K562 (cell line): Measurements from ENCODE around the gene GCHFR. TPM values are rescaled to one million over a fixed set of nuclear protein-coding genes. Genes with fewer than 3 reads are reported as not detected.
A peak's percentile ranks its signal among the peaks of the same experiment; 100 is the strongest.

ENCODE experiments used
- C11orf30 ChIP-seq: fragments of 450-650 bp; IDR thresholded peaks from 2 replicates; pipeline ENCODE4 v1.6.1; 2016; ENCODE audit warnings: low read depth, mild to moderate bottlenecking
- CBFA2T3 ChIP-seq: fragments of 450-650 bp; IDR thresholded peaks from 2 replicates; pipeline ENCODE4 v1.6.1; 2017
- DACH1 ChIP-seq: fragments of 450-650 bp; IDR thresholded peaks from 2 replicates; pipeline ENCODE4 v1.6.1; 2018; ENCODE audit not compliant: partially characterized antibody
- E2F6 ChIP-seq, 2 experiments: IDR thresholded peaks; 2 replicates each; pipeline ENCODE4 v1.6.1; 2011; ENCODE audit warnings: borderline replicate concordance in 1 of 2, control low read depth in 1 of 2, low read depth in 1 of 2, low read length in 1 of 2, mild to moderate bottlenecking in 1 of 2, mixed read lengths in 1 of 2, moderate library complexity in 1 of 2; ENCODE audit not compliant: insufficient read depth in 1 of 2, insufficient read length in 1 of 2, poor library complexity in 1 of 2, severe bottlenecking in 1 of 2; ENCODE audit errors: extremely low read depth in 1 of 2
- FIP1L1 ChIP-seq: fragments of 200-400 bp; formaldehyde crosslinking; IDR thresholded peaks from 2 replicates; pipeline ENCODE4 v1.6.1; 2018; ENCODE audit warnings: mild to moderate bottlenecking, low read depth, low read length; ENCODE audit not compliant: poor library complexity, severe bottlenecking
- FOSL1 ChIP-seq: fragments of 200-800 bp; sonication (Bioruptor generic); conservative IDR thresholded peaks from 2 replicates; pipeline ENCODE4 v1.6.1; 2016; ENCODE audit warnings: missing genetic modification characterization, missing compliant biosample characterization
- HNRNPH1 ChIP-seq: fragments of 200-400 bp; formaldehyde crosslinking; optimal IDR thresholded peaks from 2 replicates; pipeline ENCODE3; 2017; ENCODE audit warnings: low read depth, mild to moderate bottlenecking, low read length, moderate library complexity
- MYNN ChIP-seq, 2 experiments: sonication (generic); formaldehyde crosslinking in 1 of 2; IDR thresholded peaks; 2 replicates each; pipeline versions ENCODE4 v1.5.0 to v1.6.1; 2016 to 2020; ENCODE audit warnings: antibody characterized with exemption in 1 of 2, missing genetic modification reagents in 1 of 2
- NFRKB ChIP-seq: fragments of 450-650 bp; IDR thresholded peaks from 2 replicates; pipeline ENCODE4 v1.6.1; 2016; ENCODE audit warnings: low read depth
- POLR2AphosphoS2 ChIP-seq: IDR thresholded peaks from 2 replicates; pipeline ENCODE4 v1.6.1; 2012; ENCODE audit warnings: low read length, improper control_type of control experiment
- POU5F1 ChIP-seq: fragments of 150-350 bp; IDR thresholded peaks from 2 replicates; pipeline ENCODE4 v1.6.1; 2014; ENCODE audit warnings: borderline replicate concordance, low read length, low read depth, mild to moderate bottlenecking; ENCODE audit not compliant: partially characterized antibody
- RAD51 ChIP-seq: fragments of 450-650 bp; IDR thresholded peaks from 2 replicates; pipeline ENCODE4 v1.7.1; 2016; ENCODE audit warnings: low read depth, mild to moderate bottlenecking, borderline replicate concordance
- SIN3A ChIP-seq, 2 experiments: fragments of 150-350 bp in 1 of 2; IDR thresholded peaks; 2 replicates each; pipeline ENCODE4 v1.6.1; 2011 to 2016; ENCODE audit warnings: borderline replicate concordance in 2 of 2, low read depth in 2 of 2, low read length in 2 of 2, mild to moderate bottlenecking in 2 of 2, moderate library complexity in 2 of 2; ENCODE audit not compliant: control insufficient read depth in 1 of 2
- SMAD4 ChIP-seq: fragments of 250-450 bp; sonication (Bioruptor Pico); conservative IDR thresholded peaks from 2 replicates; pipeline ENCODE4 v1.8.0; 2021; ENCODE audit warnings: inconsistent platforms, mild to moderate bottlenecking, moderate library complexity
- SRF ChIP-seq, 2 experiments: fragments of 250-450, 450-650 bp in 1 of 2; sonication (Bioruptor Pico) in 1 of 2; sonication (generic) in 1 of 2; formaldehyde crosslinking; IDR thresholded peaks; 2 replicates each; pipeline versions ENCODE4 v1.5.0 to v1.5.1; 2020 to 2022; ENCODE audit warnings: mild to moderate bottlenecking in 1 of 2, missing genetic modification reagents in 1 of 2
- TAF7 ChIP-seq: fragments of 450-650 bp; IDR thresholded peaks from 2 replicates; pipeline ENCODE4 v1.6.1; 2016; ENCODE audit warnings: missing genetic modification characterization, missing compliant biosample characterization
- ZFPM2 ChIP-seq: fragments of 250-450 bp; sonication (Bioruptor Pico); IDR thresholded peaks from 2 replicates; pipeline ENCODE4 v1.5.1; 2022; ENCODE audit warnings: mild to moderate bottlenecking
- ZNF253 ChIP-seq: fragments of 250-450 bp; sonication (Bioruptor Pico); conservative IDR thresholded peaks from 2 replicates; pipeline ENCODE4 v1.6.1; 2021; ENCODE audit warnings: mild to moderate bottlenecking
- polyA plus RNA-seq, 8 experiments: library from polyadenylated mRNA; depleted of rRNA in 4 of 8; stranded (reverse) in 5 of 8; unstranded in 3 of 8; fragments of >200 nt; fragmentation: Nextera tagmentation in 2 of 8; fragmentation: Illumina TruSeq in 1 of 8; extraction: Ambion mirVana in 2 of 8; extraction: Trizol in 1 of 8; gene quantifications; 2 replicates each; pipeline versions ENCODE4 v1.2.1 to v1.2.3, GENCODE V29; 2011 to 2014; ENCODE audit warnings: inconsistent platforms in 1 of 8, missing spikeins in 1 of 8
- total RNA-seq, 7 experiments: library from RNA; depleted of rRNA in 6 of 7; stranded (reverse); fragments of >200 nt in 6 of 7; fragmentation: Illumina TruSeq in 2 of 7; extraction: Trizol in 2 of 7; gene quantifications; 2 replicates each; pipeline versions ENCODE4 v1.2.1 to v1.2.3, GENCODE V29; 2011 to 2021; ENCODE audit warnings: low replicate concordance in 1 of 7
- TF ChIP-seq, protein P1 (sequence below): sonication (generic); formaldehyde crosslinking; IDR thresholded peaks from 2 replicates; pipeline ENCODE4 v1.8.0; 2023; ENCODE audit warnings: mild to moderate bottlenecking, missing genetic modification reagents
- TF ChIP-seq, protein P2 (sequence below): sonication (generic); formaldehyde crosslinking; IDR thresholded peaks from 2 replicates; pipeline ENCODE4 v1.5.0; 2020; ENCODE audit warnings: missing genetic modification reagents
- TF ChIP-seq, protein P3 (sequence below): fragments of 250-450 bp; sonication (Bioruptor Pico); IDR thresholded peaks from 2 replicates; pipeline ENCODE4 v1.5.0; 2021

The GCHFR gene
- total and polyA plus RNA-seq, 9 of the 15 experiments (the other 6 are each of a cell fraction or from before 2014, with no cell fraction given), result 8.7 to 83.5 (median 20.8) TPM

GRCh38 chr15:40743921-40744814 lies 19.7 kb upstream of the GCHFR start (continued):
- TF ChIP-seq DACH1, result no peak
- peak; percentile 47; the same call in 1 of the 2 replicates for TF ChIP-seq CBFA2T3
- no peak for TF ChIP-seq RAD51
- TF ChIP-seq, protein P1, sequence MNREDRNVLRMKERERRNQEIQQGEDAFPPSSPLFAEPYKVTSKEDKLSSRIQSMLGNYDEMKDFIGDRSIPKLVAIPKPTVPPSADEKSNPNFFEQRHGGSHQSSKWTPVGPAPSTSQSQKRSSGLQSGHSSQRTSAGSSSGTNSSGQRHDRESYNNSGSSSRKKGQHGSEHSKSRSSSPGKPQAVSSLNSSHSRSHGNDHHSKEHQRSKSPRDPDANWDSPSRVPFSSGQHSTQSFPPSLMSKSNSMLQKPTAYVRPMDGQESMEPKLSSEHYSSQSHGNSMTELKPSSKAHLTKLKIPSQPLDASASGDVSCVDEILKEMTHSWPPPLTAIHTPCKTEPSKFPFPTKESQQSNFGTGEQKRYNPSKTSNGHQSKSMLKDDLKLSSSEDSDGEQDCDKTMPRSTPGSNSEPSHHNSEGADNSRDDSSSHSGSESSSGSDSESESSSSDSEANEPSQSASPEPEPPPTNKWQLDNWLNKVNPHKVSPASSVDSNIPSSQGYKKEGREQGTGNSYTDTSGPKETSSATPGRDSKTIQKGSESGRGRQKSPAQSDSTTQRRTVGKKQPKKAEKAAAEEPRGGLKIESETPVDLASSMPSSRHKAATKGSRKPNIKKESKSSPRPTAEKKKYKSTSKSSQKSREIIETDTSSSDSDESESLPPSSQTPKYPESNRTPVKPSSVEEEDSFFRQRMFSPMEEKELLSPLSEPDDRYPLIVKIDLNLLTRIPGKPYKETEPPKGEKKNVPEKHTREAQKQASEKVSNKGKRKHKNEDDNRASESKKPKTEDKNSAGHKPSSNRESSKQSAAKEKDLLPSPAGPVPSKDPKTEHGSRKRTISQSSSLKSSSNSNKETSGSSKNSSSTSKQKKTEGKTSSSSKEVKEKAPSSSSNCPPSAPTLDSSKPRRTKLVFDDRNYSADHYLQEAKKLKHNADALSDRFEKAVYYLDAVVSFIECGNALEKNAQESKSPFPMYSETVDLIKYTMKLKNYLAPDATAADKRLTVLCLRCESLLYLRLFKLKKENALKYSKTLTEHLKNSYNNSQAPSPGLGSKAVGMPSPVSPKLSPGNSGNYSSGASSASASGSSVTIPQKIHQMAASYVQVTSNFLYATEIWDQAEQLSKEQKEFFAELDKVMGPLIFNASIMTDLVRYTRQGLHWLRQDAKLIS (CRISPR knock-in tag), result no peak
- TF ChIP-seq, protein P2, sequence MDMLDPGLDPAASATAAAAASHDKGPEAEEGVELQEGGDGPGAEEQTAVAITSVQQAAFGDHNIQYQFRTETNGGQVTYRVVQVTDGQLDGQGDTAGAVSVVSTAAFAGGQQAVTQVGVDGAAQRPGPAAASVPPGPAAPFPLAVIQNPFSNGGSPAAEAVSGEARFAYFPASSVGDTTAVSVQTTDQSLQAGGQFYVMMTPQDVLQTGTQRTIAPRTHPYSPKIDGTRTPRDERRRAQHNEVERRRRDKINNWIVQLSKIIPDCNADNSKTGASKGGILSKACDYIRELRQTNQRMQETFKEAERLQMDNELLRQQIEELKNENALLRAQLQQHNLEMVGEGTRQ (CRISPR knock-in tag), result no peak
- TF ChIP-seq NFRKB, result no peak
- TF ChIP-seq SMAD4 (CRISPR knock-in tag), result peak; percentile 95
- TF ChIP-seq E2F6 (IDR thresholded peaks at IDR 0.05; ENCODE audit: borderline replicate concordance in 1 of 2, extremely low read depth in 1 of 2, insufficient read depth in 1 of 2, insufficient read length in 1 of 2, low read depth in 1 of 2, low read length in 1 of 2, poor library complexity in 1 of 2, severe bottlenecking in 1 of 2), result peak in 1 of 2 experiments; percentile 37
- no peak for TF ChIP-seq POLR2AphosphoS2
- no peak for TF ChIP-seq HNRNPH1
- TF ChIP-seq ZFPM2, result no peak
- TF ChIP-seq, protein P3, sequence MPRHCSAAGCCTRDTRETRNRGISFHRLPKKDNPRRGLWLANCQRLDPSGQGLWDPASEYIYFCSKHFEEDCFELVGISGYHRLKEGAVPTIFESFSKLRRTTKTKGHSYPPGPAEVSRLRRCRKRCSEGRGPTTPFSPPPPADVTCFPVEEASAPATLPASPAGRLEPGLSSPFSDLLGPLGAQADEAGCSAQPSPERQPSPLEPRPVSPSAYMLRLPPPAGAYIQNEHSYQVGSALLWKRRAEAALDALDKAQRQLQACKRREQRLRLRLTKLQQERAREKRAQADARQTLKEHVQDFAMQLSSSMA (CRISPR knock-in tag), result no peak
- no peak for TF ChIP-seq FIP1L1
- peak; percentile 87 for TF ChIP-seq FOSL1
- no peak for TF ChIP-seq POU5F1
- no peak for TF ChIP-seq SIN3A (IDR thresholded peaks at IDR 0.05; ENCODE audit: borderline replicate concordance in 2 of 2, control insufficient read depth in 1 of 2, low read depth in 2 of 2, low read length in 2 of 2)
- no peak for TF ChIP-seq SRF (CRISPR knock-in tag; IDR thresholded peaks at IDR 0.05)
- no peak for TF ChIP-seq TAF7 (tag)
- peak; percentile 73 for TF ChIP-seq C11orf30
- TF ChIP-seq ZNF253 (CRISPR knock-in tag), result no peak
- no peak for TF ChIP-seq MYNN (IDR thresholded peaks at IDR 0.05)
- no peak for TF ChIP-seq MYNN (CRISPR knock-in tag; IDR thresholded peaks at IDR 0.05)
